Muscle of arm (tissue), 12 donors: ENCODE measurements around the gene PHF23. TPM values are rescaled to one million over a fixed set of nuclear protein-coding genes. Genes with fewer than 3 reads are reported as not detected.
A peak's percentile ranks its signal among the peaks of the same experiment; 100 is the strongest.

Experiments used
- DNase-seq: peaks from one replicate; pipeline ENCODE4 v3.0.0-alpha.2; 2013
- polyA plus RNA-seq, 12 donors: library from polyadenylated mRNA; unstranded; fragments of 120-200 nt; gene quantifications; one replicate each; pipeline ENCODE4 v1.2.1, GENCODE V29; 2013; ENCODE audit not compliant: insufficient read length in 12 of 12

Gene PHF23
- polyA plus RNA-seq, 12 donors: 22.6 to 56.9 (median 33.3) TPM; not detected in 1

- DNase-seq: no peak
Measured at GRCh38 chr17:7208027-7208571, 31.2 kb downstream of the PHF23 start.

- no peak for DNase-seq
Measured at GRCh38 chr17:7207120-7208001, 31.9 kb downstream of the PHF23 start.

- DNase-seq: no peak
Measured at GRCh38 chr17:7205561-7205960, 33.7 kb downstream of the PHF23 start.

- peak; percentile 92 for DNase-seq
Measured at GRCh38 chr17:7204828-7205461, 34.3 kb downstream of the PHF23 start.

- DNase-seq: no peak
Measured at GRCh38 chr17:7204336-7204735, 34.9 kb downstream of the PHF23 start.

- no peak for DNase-seq
Measured at GRCh38 chr17:7203391-7203790, 35.9 kb downstream of the PHF23 start.

GRCh38 chr17:7196651-7197401 lies 42.4 kb downstream of the PHF23 start:
- no peak for DNase-seq

GRCh38 chr17:7195971-7196370 lies 43.3 kb downstream of the PHF23 start:
- no peak for DNase-seq

- DNase-seq: no peak
Measured at GRCh38 chr17:7192271-7192937, 46.9 kb downstream of the PHF23 start.

GRCh38 chr17:7191571-7192270 lies 47.5 kb downstream of the PHF23 start:
- DNase-seq: no peak

- no peak for DNase-seq
Measured at GRCh38 chr17:7191069-7191468, 48.2 kb downstream of the PHF23 start.

- DNase-seq: no peak
Measured at GRCh38 chr17:7190276-7190917, 48.9 kb downstream of the PHF23 start.

GRCh38 chr17:7186241-7186640 lies 53.0 kb downstream of the PHF23 start:
- no peak for DNase-seq

Other genes with a start within 250 kb of the PHF23 start
- gene ALOX12, start 243.4 kb downstream of the PHF23 start, polyA plus RNA-seq: 1 to 10 TPM in 6 of 12 donors, under 1 TPM in 4, not detected in 2; 0.62 to 4.0 (median 1.3) TPM
- gene RNASEK, start 226.8 kb downstream of the PHF23 start, polyA plus RNA-seq: 100 to 1,000 TPM in 10 of 12 donors, 10 to 100 TPM in 1, not detected in 1; 89.8 to 231 (median 118) TPM
- 10 to 100 TPM in 11 of 12 donors, not detected in 1; 16.2 to 24.7 (median 18.8) TPM for gene BCL6B, start 216.4 kb downstream of the PHF23 start, polyA plus RNA-seq
- gene SLC16A13, start 203.4 kb downstream of the PHF23 start, polyA plus RNA-seq: 1 to 10 TPM in 9 of 12 donors, under 1 TPM in 1, not detected in 2; 0.86 to 2.9 (median 1.2) TPM
- gene SLC16A11, start 195.4 kb downstream of the PHF23 start, polyA plus RNA-seq: 1 to 10 TPM in 1 of 12 donors, under 1 TPM in 6, not detected in 5; 0.09 to 1.6 (median 0.16) TPM
- gene CLEC10A, start 159.2 kb downstream of the PHF23 start, polyA plus RNA-seq: 1 to 10 TPM in 10 of 12 donors, not detected in 2; 1.1 to 4.4 (median 1.5) TPM
- gene ASGR2, start 124.6 kb downstream of the PHF23 start, polyA plus RNA-seq: 1 to 10 TPM in 2 of 12 donors, under 1 TPM in 8, not detected in 2; 0.12 to 1.9 (median 0.33) TPM
- 1 to 10 TPM in 10 of 12 donors, not detected in 2; 1.4 to 10.0 (median 2.2) TPM for gene ASGR1, start 60.1 kb downstream of the PHF23 start, polyA plus RNA-seq
- 10 to 100 TPM in 11 of 12 donors, not detected in 1; 14.8 to 47.6 (median 19.5) TPM for gene DLG4, start 19.6 kb downstream of the PHF23 start, polyA plus RNA-seq
- 100 to 1,000 TPM in 11 of 12 donors, not detected in 1; 217 to 359 (median 236) TPM for gene ACADVL, start 19.5 kb downstream of the PHF23 start, polyA plus RNA-seq
- gene DVL2, start 4.9 kb downstream of the PHF23 start, polyA plus RNA-seq: 10 to 100 TPM in 11 of 12 donors, not detected in 1; 26.7 to 49.0 (median 33.7) TPM
- gene GABARAP, start 3.0 kb upstream of the PHF23 start, polyA plus RNA-seq: 100 to 1,000 TPM in 11 of 12 donors, not detected in 1; 201 to 913 (median 299) TPM
- 100 to 1,000 TPM in 11 of 12 donors, not detected in 1; 152 to 205 (median 181) TPM for gene CTDNEP1, start 12.3 kb upstream of the PHF23 start, polyA plus RNA-seq
- 10 to 100 TPM in 11 of 12 donors, not detected in 1; 32.1 to 70.1 (median 38.0) TPM for gene ELP5, start 12.8 kb upstream of the PHF23 start, polyA plus RNA-seq
- gene CLDN7, start 23.0 kb upstream of the PHF23 start, polyA plus RNA-seq: 10 to 100 TPM in 1 of 12 donors, 1 to 10 TPM in 7, under 1 TPM in 3, not detected in 1; 0.32 to 39.4 (median 1.1) TPM
- gene SLC2A4, start 42.3 kb upstream of the PHF23 start, polyA plus RNA-seq: 10 to 100 TPM in 10 of 12 donors, 1 to 10 TPM in 1, not detected in 1; 6.9 to 49.0 (median 19.5) TPM
- gene YBX2, start 55.2 kb upstream of the PHF23 start, polyA plus RNA-seq: 1 to 10 TPM in 9 of 12 donors, under 1 TPM in 2, not detected in 1; 0.41 to 6.7 (median 2.3) TPM
- gene EIF5A, start 68.2 kb upstream of the PHF23 start, polyA plus RNA-seq: 100 to 1,000 TPM; 199 to 437 (median 272) TPM
- gene GPS2, start 75.9 kb upstream of the PHF23 start, polyA plus RNA-seq: 100 to 1,000 TPM in 1 of 12 donors, 10 to 100 TPM in 10, not detected in 1; 56.0 to 125 (median 60.5) TPM
- gene NEURL4, start 89.9 kb upstream of the PHF23 start, polyA plus RNA-seq: 10 to 100 TPM in 11 of 12 donors, not detected in 1; 12.7 to 24.9 (median 17.4) TPM
- 10 to 100 TPM in 3 of 12 donors, 1 to 10 TPM in 8, not detected in 1; 2.8 to 17.4 (median 8.1) TPM for gene ACAP1, start 97.1 kb upstream of the PHF23 start, polyA plus RNA-seq
- 1 to 10 TPM in 11 of 12 donors, not detected in 1; 5.0 to 9.0 (median 6.6) TPM for gene KCTD11, start 112.7 kb upstream of the PHF23 start, polyA plus RNA-seq
- not detected for gene TMEM95, start 115.7 kb upstream of the PHF23 start, polyA plus RNA-seq
- gene TNK1, start 141.6 kb upstream of the PHF23 start, polyA plus RNA-seq: 1 to 10 TPM in 2 of 12 donors, under 1 TPM in 8, not detected in 2; 0.15 to 3.8 (median 0.47) TPM
- 10 to 100 TPM in 11 of 12 donors, not detected in 1; 19.8 to 52.1 (median 23.2) TPM for gene PLSCR3, start 155.1 kb upstream of the PHF23 start, polyA plus RNA-seq
- 10 to 100 TPM in 11 of 12 donors, not detected in 1; 45.1 to 67.7 (median 49.8) TPM for gene TMEM256, start 164.6 kb upstream of the PHF23 start, polyA plus RNA-seq
- 10 to 100 TPM in 11 of 12 donors, not detected in 1; 17.0 to 37.6 (median 24.5) TPM for gene NLGN2, start 168.4 kb upstream of the PHF23 start, polyA plus RNA-seq
- not detected for gene SPEM1, start 180.9 kb upstream of the PHF23 start, polyA plus RNA-seq
- not detected for gene SPEM2, start 186.2 kb upstream of the PHF23 start, polyA plus RNA-seq
- not detected for gene SPEM3, start 189.4 kb upstream of the PHF23 start, polyA plus RNA-seq
- 1 to 10 TPM in 3 of 12 donors, under 1 TPM in 7, not detected in 2; 0.62 to 2.2 (median 0.86) TPM for gene TMEM102, start 196.0 kb upstream of the PHF23 start, polyA plus RNA-seq
- 10 to 100 TPM in 1 of 12 donors, 1 to 10 TPM in 9, under 1 TPM in 1, not detected in 1; 0.97 to 15.9 (median 2.4) TPM for gene FGF11, start 200.1 kb upstream of the PHF23 start, polyA plus RNA-seq
- gene CHRNB1, start 205.6 kb upstream of the PHF23 start, polyA plus RNA-seq: 10 to 100 TPM in 11 of 12 donors, not detected in 1; 35.1 to 91.7 (median 79.7) TPM
- gene ZBTB4, start 240.2 kb upstream of the PHF23 start, polyA plus RNA-seq: 10 to 100 TPM in 11 of 12 donors, not detected in 1; 20.6 to 54.7 (median 24.4) TPM
- gene SLC35G6, start 242.0 kb upstream of the PHF23 start, polyA plus RNA-seq: under 1 TPM in 9 of 12 donors, not detected in 3; 0.08 to 0.65 (median 0.29) TPM
- 100 to 1,000 TPM in 2 of 12 donors, 10 to 100 TPM in 10; 42.7 to 443 (median 60.3) TPM for gene POLR2A, start 244.9 kb upstream of the PHF23 start, polyA plus RNA-seq